Right ventricle myocardium superior (tissue), 1 donor: ENCODE results near the gene ADGRG2. TPM values are rescaled to one million over a fixed set of nuclear protein-coding genes. Genes with fewer than 3 reads are reported as not detected.

Experiments used
- total RNA-seq: library from RNA; stranded (reverse); fragmentation: NEBNext Ultra II Directional; extraction: Animal tissue kit (Norgen Biotek cat#: 25700); gene quantifications from one replicate; pipeline ENCODE4 v1.2.1, GENCODE V29; 2021
- donor health status: DM: no; HTN: yes; CAD: no; lungs with severe emphysema.

Gene ADGRG2
- total RNA-seq, 1 donor from 2014 or later: 0.78 TPM

Other genes starting within 250 kb of the ADGRG2 start
- gene PHKA2, start 138.4 kb downstream of the ADGRG2 start, total RNA-seq: 47.6 TPM
- 1,310 TPM for gene PDHA1, start 221.5 kb upstream of the ADGRG2 start, total RNA-seq